HG02870 (cell line): Measurements from ENCODE around the gene ADH1C.
"Not testable (repeated sequence)": the region's sequence is repeated elsewhere in the genome, so short reads cannot be mapped to it uniquely, and the experiment has no call there.

Source experiments
- ATAC-seq: cut with Tn5 transposase; IDR thresholded peaks from one replicate; pipeline ENCODE4 v1.9.1; 2021; ENCODE audit warnings: mild to moderate bottlenecking, moderate library complexity; ENCODE audit not compliant: unreplicated experiment

ADH1C gene

DNA sequence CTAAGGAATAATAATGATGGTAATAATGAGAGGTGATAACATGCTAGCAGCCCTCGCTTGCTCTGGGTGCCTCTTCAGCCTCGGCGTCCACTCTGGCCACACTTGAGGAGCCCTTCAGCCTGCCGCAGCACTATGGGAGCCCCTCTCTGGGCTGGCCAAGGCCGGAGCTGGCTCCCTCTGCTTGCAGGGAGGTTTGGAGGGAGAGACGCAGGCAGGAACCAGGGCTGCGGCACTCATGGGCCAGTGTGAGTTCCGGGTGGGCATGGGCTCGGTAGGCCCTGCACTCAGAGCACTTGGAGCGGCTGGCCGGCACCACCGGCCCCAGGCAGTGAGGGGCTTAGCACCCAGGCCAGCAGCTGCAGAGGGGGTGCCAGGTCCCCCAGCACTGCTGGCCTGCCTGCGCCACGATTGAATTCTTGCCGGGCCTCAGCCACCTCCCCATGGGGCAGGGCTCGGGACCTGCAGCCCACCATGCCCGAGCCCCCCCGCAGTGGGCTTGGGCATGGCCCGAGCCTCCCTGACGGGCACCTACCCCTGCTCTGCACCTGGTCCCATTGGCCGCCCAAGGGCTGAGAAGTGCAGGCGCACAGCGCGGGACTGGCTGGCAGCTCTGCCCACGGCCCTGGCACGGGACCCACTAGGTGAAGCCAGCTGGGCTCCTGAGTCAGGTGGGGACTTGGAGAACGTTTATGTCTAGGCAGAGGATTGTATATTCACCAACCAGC, 7.1 kb upstream of the ADH1C start:
- no peak for ATAC-seq

DNA sequence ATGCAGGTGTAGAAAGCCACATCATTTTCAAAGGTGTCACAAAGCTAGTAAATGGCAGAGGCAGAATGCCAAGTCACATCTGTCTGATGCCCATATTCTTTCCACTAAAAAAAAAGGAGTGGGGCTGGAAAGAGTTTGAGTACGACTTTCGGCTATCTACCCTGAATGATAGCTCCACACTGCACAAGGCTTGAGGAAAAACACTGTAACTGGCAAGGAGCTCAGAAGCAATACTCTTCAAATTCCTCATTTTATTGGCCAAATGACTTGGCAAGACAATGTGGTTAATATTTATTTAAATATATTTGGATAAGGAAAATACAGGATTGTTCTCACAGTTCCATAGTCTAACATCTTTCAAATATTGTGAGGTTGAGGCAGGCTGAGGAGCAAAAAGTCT, 5.4 kb upstream of the ADH1C start:
- ATAC-seq = no peak

DNA sequence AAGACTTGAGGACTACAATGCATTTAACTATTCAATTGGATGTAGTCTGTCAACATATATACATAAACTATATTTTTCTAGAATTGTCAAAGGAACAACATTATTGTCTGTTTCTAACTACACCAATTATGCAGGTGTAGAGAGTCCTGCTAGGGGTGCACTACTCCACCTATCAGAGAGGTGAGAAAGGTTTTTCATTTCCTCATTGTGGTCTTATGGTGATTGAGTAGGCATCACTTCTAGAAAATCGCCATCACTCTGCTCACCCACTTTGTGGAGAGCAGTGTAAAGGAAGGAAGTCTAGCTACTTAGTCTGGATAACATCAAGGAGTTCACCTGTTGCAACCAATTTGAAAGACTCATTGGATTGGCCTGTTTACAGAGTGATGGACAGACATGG, 4.4 kb upstream of the ADH1C start:
- no peak for ATAC-seq

DNA sequence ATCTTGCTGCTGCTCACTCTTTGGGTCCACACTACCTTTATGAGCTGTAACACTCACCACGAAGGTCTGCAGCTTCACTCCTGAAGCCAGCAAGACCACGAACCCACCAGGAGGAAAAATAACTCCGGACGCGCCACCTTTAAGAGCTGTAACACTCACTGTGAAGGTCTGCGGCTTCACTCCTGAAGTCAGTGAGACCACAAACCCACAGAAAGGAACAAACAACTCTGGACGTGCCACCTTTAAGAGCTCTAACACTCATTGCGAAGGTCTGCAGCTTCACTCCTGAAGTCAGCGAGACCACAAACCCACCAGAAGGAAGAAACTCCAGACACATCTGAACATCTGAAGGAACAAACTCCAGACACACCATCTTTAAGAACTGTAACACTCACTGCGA, 3.6 kb upstream of the ADH1C start:
- not testable (repeated sequence) for ATAC-seq

DNA sequence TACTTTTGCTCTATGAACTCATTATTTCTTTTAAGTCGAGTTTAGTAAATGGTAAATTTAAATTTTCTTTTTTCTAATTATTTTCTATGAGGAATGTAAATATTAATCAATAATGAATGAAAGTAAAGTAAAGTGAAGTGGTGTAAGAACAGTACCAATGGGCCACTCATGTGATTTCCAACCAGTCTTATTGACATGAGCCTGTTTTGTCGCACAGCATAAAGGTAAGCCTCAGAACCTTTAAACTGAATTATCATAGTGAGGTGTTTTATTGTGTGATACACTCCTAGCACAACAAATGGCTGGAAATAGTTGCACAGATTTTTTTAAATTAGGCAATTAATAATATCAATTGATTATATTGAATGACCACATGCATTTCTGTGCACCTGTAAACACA, 1.1 kb downstream of the ADH1C start:
- no peak for ATAC-seq

DNA sequence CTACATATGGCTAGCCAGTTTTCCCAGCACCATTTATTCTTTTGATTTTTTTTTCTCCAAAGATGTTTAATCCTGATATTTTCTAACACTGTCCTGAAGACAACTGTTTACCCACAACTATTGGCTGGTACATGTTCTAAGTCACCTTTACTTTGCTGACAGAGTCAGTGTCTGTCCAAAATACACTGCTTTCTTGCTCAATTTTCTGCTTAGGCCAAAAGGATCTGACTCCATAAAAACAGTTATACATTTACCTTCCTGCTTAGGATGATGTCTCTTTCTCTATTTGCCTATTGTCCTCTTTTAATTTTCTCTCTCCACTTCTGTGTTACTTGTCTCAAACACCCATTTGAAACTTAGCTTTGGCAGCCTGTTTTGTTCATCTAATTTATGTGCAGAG, 3.2 kb downstream of the ADH1C start:
- no peak for ATAC-seq

DNA sequence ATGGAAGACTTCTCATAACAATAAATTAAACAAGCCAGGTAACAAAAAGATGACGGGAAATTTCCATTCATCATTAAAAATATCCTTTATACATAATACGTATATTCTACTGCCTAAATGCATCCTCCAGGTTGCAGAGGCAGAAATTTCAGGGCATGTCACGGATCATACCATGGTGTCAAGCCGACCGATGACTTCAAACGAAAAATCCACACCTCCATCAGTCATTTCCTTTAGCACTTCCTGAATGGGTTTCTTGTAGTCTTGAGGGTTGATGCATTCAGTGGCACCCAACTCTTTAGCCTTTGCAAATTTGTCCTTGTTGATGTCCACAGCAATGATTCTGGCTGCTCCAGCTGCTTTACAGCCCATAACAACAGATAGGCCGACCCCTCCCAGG, 9.9 kb downstream of the ADH1C start:
- not testable (repeated sequence) for ATAC-seq

DNA sequence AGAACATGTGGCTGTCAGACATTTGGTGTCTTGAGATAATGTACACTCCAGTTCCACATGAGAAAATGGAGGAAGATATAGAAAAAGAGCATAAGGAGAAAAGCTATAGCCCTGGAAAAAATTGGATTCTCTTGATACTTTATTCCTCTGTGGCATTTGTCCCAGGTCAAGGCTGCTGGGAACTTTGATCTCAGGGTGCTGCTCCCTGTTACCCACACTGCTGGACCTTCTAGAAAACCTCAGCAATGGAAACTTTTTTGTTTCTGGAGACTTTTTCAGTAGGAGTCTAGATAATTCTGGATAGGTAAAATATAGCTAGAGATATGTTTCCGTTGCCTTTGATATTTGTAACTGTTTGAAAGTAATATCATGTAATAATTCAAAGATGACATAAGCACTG, 11.1 kb downstream of the ADH1C start:
- no peak for ATAC-seq

DNA sequence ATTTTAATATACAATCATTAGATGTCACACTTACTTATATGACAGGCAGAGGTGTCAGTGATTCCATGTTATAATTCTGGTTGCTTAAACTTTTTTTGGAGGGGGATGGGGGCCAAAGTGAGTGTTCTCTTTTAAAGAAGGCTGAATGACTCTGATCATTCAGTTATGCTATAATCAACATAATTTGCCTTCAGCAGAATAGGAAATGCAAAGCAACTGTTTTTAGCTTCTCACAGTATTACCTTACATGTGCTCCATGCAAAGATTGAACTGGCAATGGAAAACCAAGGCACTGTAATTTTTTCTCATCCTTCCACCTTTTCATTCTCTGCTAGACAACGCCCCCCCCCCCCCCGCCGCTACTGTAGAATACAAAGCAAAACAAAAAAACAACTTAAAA, 13.4 kb downstream of the ADH1C start:
- ATAC-seq = no peak

DNA sequence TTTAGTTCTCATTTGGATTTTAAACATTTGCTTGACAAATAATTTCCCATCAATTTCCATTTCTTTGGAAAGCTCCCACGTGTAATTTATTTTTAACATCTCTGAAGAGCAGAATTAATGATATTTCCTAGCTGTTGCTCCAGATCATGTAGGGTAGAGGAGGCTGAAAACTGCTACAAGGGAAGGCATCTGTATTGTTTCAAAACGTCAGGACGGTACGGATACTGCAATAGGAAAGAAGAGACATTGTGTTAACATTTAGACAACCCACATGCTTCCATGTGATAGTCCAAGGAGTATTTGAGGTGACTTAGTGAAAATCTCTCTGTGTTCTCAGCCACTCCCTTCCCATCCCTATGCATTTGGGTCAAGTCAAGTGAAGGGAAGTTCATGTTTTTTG, 16.0 kb downstream of the ADH1C start:
- ATAC-seq = no peak

DNA sequence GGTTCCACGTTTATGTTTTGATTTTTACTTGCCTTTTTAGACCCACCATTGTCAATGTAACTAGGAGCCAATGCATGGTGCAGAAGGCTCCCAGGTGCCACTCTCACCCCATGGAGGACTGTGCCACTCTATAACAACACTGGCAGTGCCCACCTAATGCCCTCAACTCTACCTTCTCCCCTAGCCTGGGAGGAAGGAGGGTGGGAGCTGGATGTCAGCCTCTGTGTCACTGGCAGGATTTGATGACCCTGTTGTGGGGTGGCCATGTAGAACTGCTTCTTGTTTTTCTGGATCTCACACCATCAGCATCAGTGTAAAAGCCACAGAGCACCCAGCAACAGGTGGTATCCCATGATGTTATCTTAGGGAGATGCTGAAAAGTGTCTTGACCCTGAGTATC, 17.7 kb downstream of the ADH1C start:
- ATAC-seq = no peak

DNA sequence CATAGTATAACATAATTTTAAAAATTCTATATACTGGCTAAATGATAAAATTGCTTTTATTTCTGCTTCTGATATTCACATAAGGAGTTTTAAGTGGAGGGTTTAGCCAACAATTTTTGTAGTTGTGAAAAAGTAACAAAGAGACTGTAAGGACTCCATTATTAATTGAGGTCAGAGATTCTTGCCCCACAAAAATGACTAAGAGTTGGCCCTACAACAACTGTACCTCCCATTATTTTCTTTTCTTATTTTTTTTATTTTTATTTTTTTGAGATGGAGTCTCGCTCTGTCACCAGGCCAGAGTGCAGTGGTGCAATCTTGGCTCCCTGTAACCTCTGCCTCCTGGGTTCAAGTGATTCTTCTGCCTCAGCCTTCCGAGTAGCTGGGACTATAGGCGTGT, 21.9 kb downstream of the ADH1C start:
- ATAC-seq = no peak

DNA sequence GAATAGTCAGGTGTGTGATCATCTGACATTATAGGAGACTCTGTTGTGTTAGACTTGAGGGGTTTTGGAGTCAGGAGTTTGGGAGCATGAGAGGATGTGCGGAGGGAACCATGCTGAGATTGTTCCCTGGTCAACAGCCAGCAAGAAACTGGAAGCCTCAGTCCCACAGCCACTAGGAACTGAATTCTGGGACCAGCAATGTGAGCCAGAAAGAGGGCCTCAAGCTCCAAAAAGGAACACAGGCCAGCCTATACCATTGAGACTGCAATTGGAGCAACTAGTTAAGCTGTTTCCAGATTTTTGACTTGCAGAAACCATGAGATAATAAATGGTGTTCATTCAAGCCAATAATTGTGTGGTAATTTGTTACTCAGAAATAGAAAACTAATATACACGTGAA, 22.7 kb downstream of the ADH1C start:
- no peak for ATAC-seq

DNA sequence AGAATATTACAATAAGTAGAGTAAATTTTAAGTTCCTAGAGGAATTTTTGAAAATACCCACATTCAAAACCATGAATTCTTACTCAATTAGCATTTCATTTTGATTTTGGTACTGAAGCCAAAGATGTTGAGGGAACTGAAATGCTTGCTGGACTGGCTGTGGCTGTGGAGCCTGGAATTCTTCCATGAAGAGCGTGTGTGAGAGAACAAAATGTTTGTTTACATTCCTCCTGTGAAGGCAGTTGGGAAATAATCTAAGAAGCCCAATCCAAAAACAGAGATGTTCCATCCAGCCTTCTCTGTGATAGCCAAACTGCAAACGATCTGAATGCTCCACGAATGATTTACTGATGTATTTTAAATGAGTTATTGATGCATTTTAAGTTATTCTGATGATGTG, 27.6 kb downstream of the ADH1C start:
- no peak for ATAC-seq

DNA sequence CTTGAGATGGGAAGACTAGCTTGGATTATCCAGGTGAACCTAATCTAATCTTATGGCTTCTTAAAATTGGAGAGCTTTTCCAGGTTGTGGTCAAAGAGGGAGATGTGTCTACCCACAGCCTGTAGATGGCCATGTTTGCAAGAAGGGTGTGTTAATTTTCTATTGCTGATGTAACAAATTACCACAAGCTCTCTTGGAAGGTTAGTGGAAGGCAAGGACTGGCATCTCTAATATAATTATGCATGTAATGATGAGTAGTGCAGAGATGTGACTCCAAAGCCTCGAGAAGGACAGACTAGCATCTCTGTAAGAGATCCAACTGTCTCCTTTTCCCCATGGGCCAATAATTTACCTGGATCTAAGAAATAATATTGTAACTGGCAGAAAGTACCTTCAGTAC, 28.2 kb downstream of the ADH1C start:
- ATAC-seq = no peak

DNA sequence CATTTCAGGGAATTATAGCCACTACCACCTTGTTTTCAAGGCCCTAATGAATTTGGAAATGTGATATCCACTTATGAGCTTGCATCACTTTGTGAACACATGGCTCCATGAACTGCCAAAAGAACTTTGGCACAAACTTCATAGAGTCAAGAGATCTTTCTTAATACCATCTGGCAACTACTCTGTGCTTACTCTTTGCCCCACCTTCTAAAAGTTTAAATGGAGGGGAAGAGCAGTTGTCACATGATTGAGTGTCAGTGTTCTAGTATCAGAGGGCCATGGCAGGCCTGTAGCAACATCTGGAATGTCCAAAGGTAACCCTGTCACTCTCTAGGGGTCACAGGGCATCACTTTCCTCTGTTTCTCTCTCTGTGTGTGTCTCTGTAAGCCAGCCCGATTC, 28.8 kb downstream of the ADH1C start:
- no peak for ATAC-seq

DNA sequence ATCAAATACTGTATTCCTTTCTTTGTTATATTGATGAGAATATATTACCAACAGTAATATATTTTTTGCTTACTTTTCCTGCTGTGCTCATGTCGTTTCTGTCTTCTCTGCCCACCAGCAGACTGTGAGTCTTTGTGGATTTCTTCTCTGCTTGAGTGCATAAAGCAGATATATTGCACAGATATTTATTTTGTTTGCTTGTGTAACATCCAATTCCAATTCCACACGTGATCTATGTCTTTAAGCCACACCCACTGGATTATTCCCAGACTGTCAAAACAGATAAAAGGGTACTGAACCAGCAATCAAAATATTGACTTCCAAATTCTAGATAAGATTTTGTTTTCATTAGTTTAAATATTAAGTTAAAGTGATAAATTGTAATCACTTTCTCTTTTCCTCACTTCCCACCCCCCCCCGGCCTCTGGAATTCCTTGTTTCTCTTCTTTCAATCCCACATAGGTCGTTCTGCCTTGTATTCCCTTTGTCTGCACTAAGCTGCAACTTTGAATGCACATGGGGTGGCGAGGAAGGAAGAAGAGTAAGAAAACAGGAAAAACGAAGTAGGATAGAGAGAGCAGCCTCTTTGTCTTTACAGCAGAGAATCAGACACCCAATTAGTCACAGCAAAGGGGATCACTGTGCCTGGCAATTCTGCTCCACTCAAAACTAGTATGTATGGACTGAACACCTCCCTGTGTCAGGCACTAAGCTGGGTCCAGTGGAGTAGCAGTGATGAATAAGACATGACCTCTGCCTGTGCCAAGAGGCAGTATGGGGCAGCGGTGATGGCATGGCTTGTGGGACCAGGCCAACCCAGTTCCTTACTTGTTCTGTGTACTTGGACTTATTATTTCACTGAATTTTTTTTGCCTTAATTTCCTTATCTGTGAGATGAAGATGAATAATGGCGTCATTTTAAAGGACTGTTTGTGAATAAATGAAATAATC, 31.0 kb downstream of the ADH1C start, which contains the start of gene ADH1B:
TSS of gene ADH1B (minus strand) at position 161 of the 951 bp plus-strand sequence. CDS start at position 91, 70 bp downstream.
- no peak for ATAC-seq

DNA sequence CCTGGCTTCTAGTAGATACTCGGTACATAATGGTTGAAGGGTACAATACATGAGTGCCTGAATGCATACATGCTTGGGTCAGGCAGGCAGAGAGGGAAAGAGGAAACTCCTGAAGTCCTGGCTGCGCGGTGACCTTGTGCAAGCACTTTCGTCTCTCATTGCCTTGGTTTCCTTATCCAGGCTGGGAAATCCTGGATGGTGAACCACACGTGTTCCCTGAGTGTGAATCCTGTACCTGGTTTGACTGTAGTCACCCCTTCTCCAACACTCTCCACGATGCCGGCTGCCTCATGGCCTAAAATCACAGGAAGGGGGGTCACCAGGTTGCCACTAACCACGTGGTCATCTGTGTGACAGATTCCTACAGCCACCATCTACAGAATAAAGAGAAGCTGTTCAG, 34.7 kb downstream of the ADH1C start:
- not testable (repeated sequence) for ATAC-seq

DNA sequence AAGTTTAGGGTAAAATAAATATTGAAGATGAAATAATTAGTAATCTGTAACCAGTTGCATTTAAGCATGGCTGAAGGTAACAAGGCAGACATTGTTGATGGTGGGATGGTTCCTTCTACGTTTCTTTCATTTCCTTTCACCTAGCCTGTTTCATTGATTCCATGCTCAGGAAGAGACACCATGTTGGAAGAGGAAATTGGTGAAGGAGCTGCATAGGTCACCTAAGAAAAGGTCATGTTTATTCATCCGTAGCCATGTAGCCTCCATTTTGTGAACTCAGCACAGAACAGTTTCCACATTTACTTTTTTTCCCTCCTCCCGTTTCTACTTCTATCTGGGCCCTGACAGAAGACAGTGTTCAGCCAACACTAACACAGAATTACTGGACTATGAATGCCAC, 35.2 kb downstream of the ADH1C start:
- ATAC-seq = no peak

DNA sequence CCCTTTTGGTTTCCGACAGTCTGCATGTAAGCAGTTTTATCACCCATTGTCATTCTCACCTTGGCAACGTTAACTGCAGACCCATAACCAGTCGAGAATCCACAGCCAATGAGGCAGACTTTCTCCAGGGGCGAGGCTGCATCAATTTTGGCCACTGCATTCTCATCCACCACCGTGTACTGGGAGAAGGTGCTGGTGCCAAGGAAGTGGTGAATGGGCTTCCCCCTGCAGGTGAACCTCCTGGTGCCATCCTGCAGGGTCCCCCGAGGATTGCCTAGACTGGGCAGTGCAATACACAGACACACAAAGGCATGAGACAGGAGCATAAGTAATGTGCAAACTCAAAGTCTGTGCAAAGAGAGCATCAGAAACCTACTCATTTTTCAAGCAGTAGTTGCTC, 36.7 kb downstream of the ADH1C start:
- ATAC-seq = no peak

DNA sequence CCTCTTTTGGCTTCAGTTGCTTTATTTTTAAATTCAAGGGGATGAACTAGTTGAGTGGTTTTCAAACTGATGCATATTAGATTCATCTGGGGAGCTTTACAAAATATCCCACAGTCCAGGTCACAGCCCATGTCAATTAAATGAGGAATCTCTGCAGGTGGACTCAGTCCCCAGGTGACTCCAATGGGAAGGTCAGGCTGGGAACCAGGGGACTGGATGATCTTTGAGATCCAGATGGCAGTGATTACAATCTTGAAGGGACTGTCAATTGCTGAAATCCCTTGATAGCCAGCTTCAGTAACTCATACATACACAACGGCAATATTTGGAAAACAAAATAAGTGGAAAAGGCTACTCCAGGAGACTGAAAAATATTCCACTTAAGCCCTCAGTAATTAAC, 38.3 kb downstream of the ADH1C start:
- no peak for ATAC-seq

DNA sequence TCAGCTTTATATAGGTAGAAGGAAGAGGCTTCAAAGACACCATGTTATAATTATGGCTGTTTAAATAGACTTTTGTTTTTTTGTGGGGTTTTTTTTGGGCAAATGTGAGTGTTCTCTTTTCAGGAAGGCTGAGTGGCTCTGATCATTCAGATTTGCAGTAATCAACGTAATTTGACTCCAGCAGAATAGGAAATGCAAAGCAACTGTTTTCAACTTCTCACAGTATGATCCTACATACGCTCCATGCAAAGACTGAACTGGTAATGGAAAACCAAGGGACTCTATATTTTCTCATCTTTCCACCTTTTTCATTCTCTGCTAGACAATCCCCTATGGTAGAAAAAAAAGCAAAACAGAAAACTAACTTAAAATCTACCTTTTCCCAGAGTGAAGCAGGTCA, 42.2 kb downstream of the ADH1C start:
- no peak for ATAC-seq
